ENCODE results near the gene FBN2.

GRCh38 chr5:128263357-128263756 lies 274.7 kb downstream of the FBN2 start:
- TF ChIP-seq, protein P1, sequence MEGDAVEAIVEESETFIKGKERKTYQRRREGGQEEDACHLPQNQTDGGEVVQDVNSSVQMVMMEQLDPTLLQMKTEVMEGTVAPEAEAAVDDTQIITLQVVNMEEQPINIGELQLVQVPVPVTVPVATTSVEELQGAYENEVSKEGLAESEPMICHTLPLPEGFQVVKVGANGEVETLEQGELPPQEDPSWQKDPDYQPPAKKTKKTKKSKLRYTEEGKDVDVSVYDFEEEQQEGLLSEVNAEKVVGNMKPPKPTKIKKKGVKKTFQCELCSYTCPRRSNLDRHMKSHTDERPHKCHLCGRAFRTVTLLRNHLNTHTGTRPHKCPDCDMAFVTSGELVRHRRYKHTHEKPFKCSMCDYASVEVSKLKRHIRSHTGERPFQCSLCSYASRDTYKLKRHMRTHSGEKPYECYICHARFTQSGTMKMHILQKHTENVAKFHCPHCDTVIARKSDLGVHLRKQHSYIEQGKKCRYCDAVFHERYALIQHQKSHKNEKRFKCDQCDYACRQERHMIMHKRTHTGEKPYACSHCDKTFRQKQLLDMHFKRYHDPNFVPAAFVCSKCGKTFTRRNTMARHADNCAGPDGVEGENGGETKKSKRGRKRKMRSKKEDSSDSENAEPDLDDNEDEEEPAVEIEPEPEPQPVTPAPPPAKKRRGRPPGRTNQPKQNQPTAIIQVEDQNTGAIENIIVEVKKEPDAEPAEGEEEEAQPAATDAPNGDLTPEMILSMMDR (IDR thresholded peaks at IDR 0.05; ENCODE audit: borderline replicate concordance, extremely low read depth, low read length, poor library complexity, severe bottlenecking): no peak
- TF ChIP-seq EZH2 (IDR thresholded peaks at IDR 0.05; ENCODE audit: borderline replicate concordance, low read depth, low read length, severe bottlenecking): no peak

Measured in DND-41 (cell line).